ENCODE measurements around the gene SHC2.

Gene SHC2

DNA sequence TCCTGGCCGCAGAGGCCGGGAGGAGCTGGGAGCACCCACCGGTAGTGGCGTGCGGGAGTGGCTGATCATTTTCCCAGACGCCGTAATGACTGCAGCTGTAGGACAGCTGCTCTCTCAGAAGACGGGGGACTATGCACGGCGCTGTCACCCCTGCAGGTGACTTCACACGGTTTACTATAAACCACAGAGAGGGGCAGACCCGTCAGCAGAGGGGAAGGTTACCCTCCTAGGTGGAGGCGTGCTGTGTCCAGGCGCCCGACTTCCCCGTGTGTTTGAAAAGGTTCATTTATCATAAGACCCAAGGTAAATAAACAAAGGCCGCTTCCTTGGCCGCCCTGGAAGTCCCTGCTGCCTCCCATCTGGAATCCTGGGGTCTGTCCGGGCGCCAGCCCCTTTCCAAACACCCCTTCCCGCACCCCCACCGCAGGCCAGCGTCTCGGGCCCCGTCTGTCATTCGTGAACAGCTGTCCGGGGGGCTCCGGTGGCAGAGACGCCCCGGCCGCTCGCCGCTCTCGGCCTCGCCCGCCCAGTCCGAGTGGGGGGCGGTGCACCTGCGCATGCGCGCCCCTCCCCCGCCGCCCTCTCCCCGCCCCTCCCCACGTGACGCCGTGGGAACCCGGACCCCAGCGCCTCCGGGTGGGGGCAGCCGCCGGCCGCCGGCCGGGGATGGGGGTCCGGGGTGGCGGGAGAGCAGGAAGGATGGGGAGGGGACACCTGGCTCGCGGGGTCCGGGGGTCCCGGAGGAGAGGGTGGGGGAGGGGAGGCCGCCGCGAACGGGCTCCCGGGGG, 915 bp downstream of the SHC2 start:
- TF ChIP-seq CTCF (IDR thresholded peaks at IDR 0.05; ENCODE audit: low read depth, low read length): no peak
- H3K4me3 ChIP-seq (ENCODE audit: low read depth, low read length): peak overlapping the region; percentile 46
- peak; percentile 40 for DNase-seq (ENCODE audit: low read depth, low spot score)
- in situ Hi-C loops (cut with HindIII; ENCODE audit: low sequenced_read_pairs): no loop called here

GRCh38 chr19:458091-459042, 2.5 kb downstream of the SHC2 start:
- TF ChIP-seq CTCF (IDR thresholded peaks at IDR 0.05; ENCODE audit: low read depth, low read length): no peak
- no peak for DNase-seq (ENCODE audit: low read depth, low spot score)
- H3K4me3 ChIP-seq (ENCODE audit: low read depth, low read length): no peak overlapping the region
- in situ Hi-C loops (cut with HindIII; ENCODE audit: low sequenced_read_pairs): no loop called here

GRCh38 chr19:457636-458035, 3.2 kb downstream of the SHC2 start:
- in situ Hi-C loops (cut with HindIII; ENCODE audit: low sequenced_read_pairs): no loop called here
- TF ChIP-seq CTCF (IDR thresholded peaks at IDR 0.05; ENCODE audit: low read depth, low read length): no peak
- DNase-seq (ENCODE audit: low read depth, low spot score): no peak
- no peak overlapping the region for H3K4me3 ChIP-seq (ENCODE audit: low read depth, low read length)

DNA sequence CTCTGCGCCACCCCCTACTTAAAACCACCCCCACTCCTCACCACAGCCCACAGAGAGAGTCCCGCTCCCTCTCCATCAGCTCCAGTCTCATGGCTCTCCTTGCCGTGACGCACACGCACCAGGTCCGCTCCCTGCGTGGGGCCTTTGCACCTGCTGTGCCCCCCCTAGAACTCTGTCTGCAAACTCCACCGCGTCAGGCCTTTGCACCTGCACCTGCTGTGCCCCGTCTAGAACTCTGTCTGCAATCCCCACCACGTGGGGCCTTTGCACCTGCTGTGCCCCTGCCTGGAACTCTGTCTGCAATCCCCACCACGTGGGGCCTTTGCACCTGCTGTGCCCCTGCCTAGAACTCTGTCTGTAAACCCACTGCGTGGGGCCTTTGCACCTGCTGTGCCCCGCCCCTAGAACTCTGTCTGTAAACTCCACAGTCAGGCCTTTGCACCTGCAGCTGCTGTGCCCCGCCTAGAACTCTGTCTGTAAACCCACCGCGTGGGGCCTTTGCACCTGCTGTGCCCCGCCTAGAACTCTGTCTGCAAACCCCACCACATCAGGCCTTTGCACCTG, 4.2 kb downstream of the SHC2 start:
- in situ Hi-C loops (cut with HindIII; ENCODE audit: low sequenced_read_pairs): no loop called here
- H3K4me3 ChIP-seq (ENCODE audit: low read depth, low read length): no peak overlapping the region
- DNase-seq (ENCODE audit: low read depth, low spot score): no peak
- no peak for TF ChIP-seq CTCF (IDR thresholded peaks at IDR 0.05; ENCODE audit: low read depth, low read length)

- H3K4me3 ChIP-seq (ENCODE audit: low read depth, low read length): no peak overlapping the region
- DNase-seq (ENCODE audit: low read depth, low spot score): no peak
- in situ Hi-C loops (cut with HindIII; ENCODE audit: low sequenced_read_pairs): no loop called here
- TF ChIP-seq CTCF (IDR thresholded peaks at IDR 0.05; ENCODE audit: low read depth, low read length): no peak
These were observed 4.8 kb downstream of the SHC2 start for GRCh38 chr19:455851-456546.

Data from astrocyte of the spinal cord (primary cell).